PFSK-1 (cell line): ENCODE data around the gene TRPV3.

Source experiments
- POLR2AphosphoS5 ChIP-seq: IDR thresholded peaks from 2 replicates; pipeline ENCODE4 v1.6.1; 2012; ENCODE audit warnings: low read depth, mild to moderate bottlenecking, control low read depth, low read length, moderate library complexity
- REST ChIP-seq, 2 experiments: IDR thresholded peaks; 2 replicates each; pipeline versions ENCODE4 v1.6.1 to v1.8.0; 2011 to 2012; ENCODE audit warnings: low read depth in 2 of 2, low read length in 2 of 2, control low read depth in 1 of 2, inconsistent platforms in 1 of 2, mild to moderate bottlenecking in 1 of 2, moderate library complexity in 1 of 2; ENCODE audit not compliant: insufficient read depth in 1 of 2
- TAF1 ChIP-seq: IDR thresholded peaks from 2 replicates; pipeline ENCODE4 v1.6.1; 2012; ENCODE audit warnings: low read length, control low read depth, borderline replicate concordance; ENCODE audit not compliant: insufficient read depth

DNA sequence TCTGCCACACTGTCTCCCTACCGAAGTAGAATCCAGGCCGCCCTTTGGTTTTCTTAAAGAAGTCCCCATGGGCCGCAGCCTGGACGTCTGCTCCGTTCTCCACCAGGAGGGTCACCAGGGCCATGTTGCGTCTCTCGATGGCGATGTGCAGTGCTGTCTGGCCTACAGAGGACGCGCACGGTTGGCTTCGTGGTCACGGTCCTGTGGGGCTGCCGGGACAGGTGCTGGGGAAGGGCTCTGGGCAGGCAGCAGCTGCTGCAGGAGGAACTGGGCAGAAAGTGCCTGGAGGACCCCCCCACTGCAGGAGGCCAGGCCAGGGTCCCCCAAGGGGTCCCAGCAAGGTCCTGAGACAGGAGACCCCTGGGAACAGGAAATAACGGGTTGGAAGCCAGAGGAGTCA lies 32.6 kb upstream of the TRPV3 start:
- TF ChIP-seq REST (IDR thresholded peaks at IDR 0.05; ENCODE audit: insufficient read depth in 1 of 2, low read depth in 2 of 2, low read length in 2 of 2) (no peak), POLR2AphosphoS5 (no peak), TAF1 (no peak)
